ENCODE data around the gene TSC1. TPM values are rescaled to one million over a fixed set of nuclear protein-coding genes. Genes with fewer than 3 reads are reported as not detected.

The TSC1 gene
- total RNA-seq, 2 experiments from 2014 or later, result 28.7 to 66.2 TPM

DNA sequence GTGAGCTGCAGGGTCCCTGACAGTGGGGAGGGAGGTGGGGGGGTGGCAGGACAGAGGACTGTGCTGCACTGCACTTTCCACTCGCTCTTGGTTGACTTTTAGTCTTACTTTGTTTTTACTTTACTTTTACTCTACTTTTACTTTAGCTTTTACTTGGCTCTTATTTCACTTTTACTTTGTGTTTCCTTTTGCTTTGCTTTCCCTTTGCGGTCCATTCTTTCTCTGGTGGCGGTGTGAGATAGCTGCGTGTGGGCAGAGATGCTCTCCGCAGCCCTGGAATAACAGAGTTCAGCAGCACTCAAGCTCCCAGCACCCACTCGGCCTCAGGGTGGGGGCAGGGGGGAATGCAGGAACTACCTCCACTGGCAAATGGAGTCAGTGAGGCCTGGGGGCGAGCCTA is 71.0 kb downstream of the TSC1 start:
- BruUV-seq (replicated peaks), result no TSS peak
- no peak overlapping the region for H3K4me3 ChIP-seq (ENCODE audit: low read depth, low read length, poor library complexity, severe bottlenecking)
- CTCF ChIA-PET (ENCODE audit: unreplicated experiment), result no interaction called here

DNA sequence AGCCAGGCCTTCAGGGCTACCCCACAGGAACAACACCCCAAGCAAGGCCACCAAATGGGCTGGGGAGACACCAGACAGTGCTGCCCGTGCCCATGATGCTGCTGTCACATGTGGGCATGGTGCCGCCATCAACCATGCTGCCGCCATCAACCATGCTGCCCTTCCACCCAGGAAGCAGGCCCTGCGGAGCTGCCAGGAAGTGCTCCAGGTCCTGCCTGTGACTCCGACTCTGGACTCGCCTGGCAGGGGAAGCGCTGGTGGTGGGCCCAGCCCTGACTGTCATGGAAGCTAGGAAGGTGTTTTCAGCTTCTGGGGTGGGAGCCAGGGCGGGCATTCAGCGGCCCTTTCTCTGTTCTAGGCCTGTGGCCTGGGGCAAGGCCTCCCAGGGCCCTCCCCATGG is 75.2 kb downstream of the TSC1 start:
- H3K79me2 ChIP-seq (ENCODE audit: insufficient read depth, low read depth, low read length), result no peaks in the 10 kb centered on the region
- no peak for DNase-seq (ENCODE audit: low spot score)
- H3K27ac ChIP-seq (ENCODE audit: low read depth, low read length, poor library complexity, severe bottlenecking), result no peak overlapping the region
- ChIA-PET CTCF (ENCODE audit: unreplicated experiment) (no interaction called here), POLR2A (interaction anchor here (0.6 kb wide), 1 partner anchor 133 kb away, joined by 3 read pairs; no protein-coding TSS in a partner anchor)
- no peaks in the 10 kb centered on the region for H3K4me1 ChIP-seq (ENCODE audit: insufficient read depth, low read length, poor library complexity, severe bottlenecking)
- no peaks in the 10 kb centered on the region for H4K20me1 ChIP-seq (ENCODE audit: insufficient read depth, low read length)
- intact Hi-C loops (cut with micrococcal nuclease; ENCODE audit: unreplicated experiment), result no loop called here
- no peak overlapping the region for H2AFZ ChIP-seq (ENCODE audit: low read length)
- no TSS peak for BruUV-seq (replicated peaks)
- H3K36me3 ChIP-seq (ENCODE audit: insufficient read depth, low read length), result no peaks in the 10 kb centered on the region
- H3K9me3 ChIP-seq (ENCODE audit: low read length), result no peaks in the 10 kb centered on the region
- H3K4me2 ChIP-seq (ENCODE audit: low read length), result no peak overlapping the region
- no peak overlapping the region for H3K4me3 ChIP-seq (ENCODE audit: low read depth, low read length, poor library complexity, severe bottlenecking)
- no peak for TF ChIP-seq EZH2phosphoT487 (IDR thresholded peaks at IDR 0.05; ENCODE audit: borderline replicate concordance, low read depth, low read length)
- TF ChIP-seq, protein P1, sequence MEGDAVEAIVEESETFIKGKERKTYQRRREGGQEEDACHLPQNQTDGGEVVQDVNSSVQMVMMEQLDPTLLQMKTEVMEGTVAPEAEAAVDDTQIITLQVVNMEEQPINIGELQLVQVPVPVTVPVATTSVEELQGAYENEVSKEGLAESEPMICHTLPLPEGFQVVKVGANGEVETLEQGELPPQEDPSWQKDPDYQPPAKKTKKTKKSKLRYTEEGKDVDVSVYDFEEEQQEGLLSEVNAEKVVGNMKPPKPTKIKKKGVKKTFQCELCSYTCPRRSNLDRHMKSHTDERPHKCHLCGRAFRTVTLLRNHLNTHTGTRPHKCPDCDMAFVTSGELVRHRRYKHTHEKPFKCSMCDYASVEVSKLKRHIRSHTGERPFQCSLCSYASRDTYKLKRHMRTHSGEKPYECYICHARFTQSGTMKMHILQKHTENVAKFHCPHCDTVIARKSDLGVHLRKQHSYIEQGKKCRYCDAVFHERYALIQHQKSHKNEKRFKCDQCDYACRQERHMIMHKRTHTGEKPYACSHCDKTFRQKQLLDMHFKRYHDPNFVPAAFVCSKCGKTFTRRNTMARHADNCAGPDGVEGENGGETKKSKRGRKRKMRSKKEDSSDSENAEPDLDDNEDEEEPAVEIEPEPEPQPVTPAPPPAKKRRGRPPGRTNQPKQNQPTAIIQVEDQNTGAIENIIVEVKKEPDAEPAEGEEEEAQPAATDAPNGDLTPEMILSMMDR (conservative IDR thresholded peaks at IDR 0.05; ENCODE audit: low read length), result no peak
- H3K9me2 ChIP-seq (ENCODE audit: insufficient read depth, low read length), result no peaks in the 10 kb centered on the region

More for the DNA sequence above, 71.0 kb downstream of the TSC1 start:
- H2AFZ ChIP-seq (ENCODE audit: low read length), result no peak overlapping the region
- no peaks in the 10 kb centered on the region for H4K20me1 ChIP-seq (ENCODE audit: insufficient read depth, low read length)
- H3K36me3 ChIP-seq (ENCODE audit: insufficient read depth, low read length), result no peaks in the 10 kb centered on the region
- no peak overlapping the region for H3K27ac ChIP-seq (ENCODE audit: low read depth, low read length, poor library complexity, severe bottlenecking)
- TF ChIP-seq, protein P1 (conservative IDR thresholded peaks at IDR 0.05; ENCODE audit: low read length), result no peak
- no peak for TF ChIP-seq EZH2phosphoT487 (IDR thresholded peaks at IDR 0.05; ENCODE audit: borderline replicate concordance, low read depth, low read length)
- no peaks in the 10 kb centered on the region for H3K9me2 ChIP-seq (ENCODE audit: insufficient read depth, low read length)
- POLR2A ChIA-PET, result no interaction called here
- H3K9me3 ChIP-seq (ENCODE audit: low read length), result no peaks in the 10 kb centered on the region
- intact Hi-C loops (cut with micrococcal nuclease; ENCODE audit: unreplicated experiment), result no loop called here
- no peaks in the 10 kb centered on the region for H3K79me2 ChIP-seq (ENCODE audit: insufficient read depth, low read depth, low read length)
- DNase-seq (ENCODE audit: low spot score), result no peak
- no peak overlapping the region for H3K4me2 ChIP-seq (ENCODE audit: low read length)
- H3K4me1 ChIP-seq (ENCODE audit: insufficient read depth, low read length, poor library complexity, severe bottlenecking), result no peaks in the 10 kb centered on the region

DNA sequence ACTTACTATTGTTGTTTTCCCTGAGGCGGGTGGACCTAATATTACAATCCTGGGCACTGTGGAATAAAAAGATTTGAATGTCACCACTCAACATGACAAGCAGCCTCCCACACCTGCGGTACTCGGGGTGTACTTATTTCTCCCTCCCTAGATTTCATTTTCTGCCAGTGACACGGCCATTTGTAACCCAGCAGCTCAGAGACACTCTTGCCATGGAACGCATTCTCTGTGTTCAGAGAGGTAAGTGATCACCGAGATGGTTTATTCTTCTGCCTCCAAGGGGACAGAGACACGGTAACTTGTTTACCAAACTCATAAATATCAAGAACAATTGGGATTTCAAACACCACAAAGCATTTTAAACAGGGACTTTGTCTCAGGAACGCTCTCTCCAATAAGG is 77.5 kb downstream of the TSC1 start:
- Histone ChIP-seq H3K9me2 (ENCODE audit: insufficient read depth, low read length) (no peaks in the 10 kb centered on the region), H3K4me2 (ENCODE audit: low read length) (no peak overlapping the region), H2AFZ (ENCODE audit: low read length) (no peak overlapping the region), H3K4me1 (ENCODE audit: insufficient read depth, low read length, poor library complexity, severe bottlenecking) (no peaks in the 10 kb centered on the region), H3K9me3 (ENCODE audit: low read length) (no peaks in the 10 kb centered on the region), H3K36me3 (ENCODE audit: insufficient read depth, low read length) (no peaks in the 10 kb centered on the region), H3K79me2 (ENCODE audit: insufficient read depth, low read depth, low read length) (no peaks in the 10 kb centered on the region), H3K4me3 (ENCODE audit: low read depth, low read length, poor library complexity, severe bottlenecking) (no peak overlapping the region), H3K27ac (ENCODE audit: low read depth, low read length, poor library complexity, severe bottlenecking) (no peak overlapping the region), H4K20me1 (ENCODE audit: insufficient read depth, low read length) (no peaks in the 10 kb centered on the region)
- DNase-seq (ENCODE audit: low spot score), result no peak
- no TSS peak for BruUV-seq (replicated peaks)
- ChIA-PET CTCF (ENCODE audit: unreplicated experiment) (no interaction called here), POLR2A (interaction anchor here (0.6 kb wide), 1 partner anchor 29 kb away, joined by 3 read pairs; no protein-coding TSS in a partner anchor)
- TF ChIP-seq, protein P1 (conservative IDR thresholded peaks at IDR 0.05; ENCODE audit: low read length), result no peak
- no peak for TF ChIP-seq EZH2phosphoT487 (IDR thresholded peaks at IDR 0.05; ENCODE audit: borderline replicate concordance, low read depth, low read length)
- intact Hi-C loops (cut with micrococcal nuclease; ENCODE audit: unreplicated experiment), result no loop called here

Measured in OCI-LY7 (cell line).